SH-SY5Y (cell line): ENCODE measurements around the gene DMAC2.

Experiments
- GATA2 ChIP-seq: IDR thresholded peaks from 2 replicates; pipeline ENCODE4 v1.6.1; 2011; ENCODE audit warnings: mild to moderate bottlenecking, low read depth, low read length
- GATA3 ChIP-seq: IDR thresholded peaks from 2 replicates; pipeline ENCODE4 v1.6.1; 2011; ENCODE audit warnings: low read depth, mild to moderate bottlenecking, low read length, moderate library complexity

DNA sequence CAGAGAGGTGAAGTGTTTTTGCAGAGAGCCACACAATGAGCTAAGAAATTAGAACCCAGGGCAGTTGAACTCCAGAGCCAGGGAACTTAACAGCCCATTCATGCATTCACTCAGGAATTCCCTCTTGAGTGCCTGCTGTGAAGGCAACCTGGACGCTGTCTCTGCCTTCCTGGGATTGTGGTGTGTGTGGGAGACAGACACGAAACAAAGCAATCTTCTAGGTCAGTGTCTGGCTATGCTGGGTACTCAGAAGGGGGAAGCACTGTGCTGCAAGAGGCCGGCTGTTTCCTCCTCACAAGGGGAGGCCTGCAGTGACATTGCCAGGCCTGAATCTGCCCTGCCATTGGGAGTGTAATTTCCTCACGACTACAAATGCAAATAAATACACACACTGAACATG, 32.4 kb downstream of the DMAC2 start:
- TF ChIP-seq GATA2 (no peak), GATA3 (no peak)
